CD4-positive, alpha-beta T cell treated with Interleukin-12 subunit alpha and Interleukin-12 subunit beta, for 1 hour (primary cell): Measurements from ENCODE around the gene LY6G6F.

Experiments
- DNase-seq: peaks from one replicate; pipeline ENCODE4 v3.0.0-alpha.2; 2020

LY6G6F gene

DNA sequence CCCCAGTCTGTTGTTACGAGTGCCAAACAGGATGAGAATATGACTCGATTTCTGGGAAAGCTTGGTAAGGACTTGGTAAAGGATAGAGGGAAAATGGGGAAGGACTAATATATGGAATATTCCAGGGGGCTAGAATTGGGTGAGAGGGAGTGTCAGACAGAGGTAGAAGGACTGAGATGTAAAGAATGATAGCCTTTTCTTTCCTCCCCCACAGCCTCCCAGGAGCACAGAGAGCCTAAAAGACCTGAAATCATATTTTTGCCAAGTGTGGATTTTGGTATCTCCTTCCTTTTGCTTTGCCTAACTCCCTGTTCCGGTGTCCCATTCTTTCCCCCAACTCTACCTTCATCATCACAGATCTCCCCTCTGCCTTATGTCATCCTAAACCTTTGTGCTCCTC lies 36.2 kb downstream of the LY6G6F start:
- DNase-seq = no peak

DNA sequence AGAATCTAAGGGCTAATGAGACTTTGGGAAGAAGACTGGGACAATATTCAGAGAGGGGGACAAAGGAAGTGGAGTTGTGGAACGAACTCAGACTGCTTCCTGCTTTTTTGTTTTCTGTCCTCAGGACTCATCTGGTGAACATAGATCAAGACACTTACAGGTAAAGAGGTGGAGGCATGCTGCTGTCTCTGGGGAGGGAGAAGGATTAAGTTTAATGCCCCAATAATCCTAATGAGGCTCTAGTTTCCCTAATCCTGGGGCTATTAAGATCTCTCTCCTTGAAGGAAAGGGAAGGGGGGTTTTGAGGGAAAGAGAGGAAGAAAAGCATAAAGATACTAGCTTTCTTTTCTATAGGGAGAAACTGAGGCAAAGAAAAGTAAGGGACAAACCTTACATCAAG lies 37.8 kb downstream of the LY6G6F start:
- no peak for DNase-seq

DNA sequence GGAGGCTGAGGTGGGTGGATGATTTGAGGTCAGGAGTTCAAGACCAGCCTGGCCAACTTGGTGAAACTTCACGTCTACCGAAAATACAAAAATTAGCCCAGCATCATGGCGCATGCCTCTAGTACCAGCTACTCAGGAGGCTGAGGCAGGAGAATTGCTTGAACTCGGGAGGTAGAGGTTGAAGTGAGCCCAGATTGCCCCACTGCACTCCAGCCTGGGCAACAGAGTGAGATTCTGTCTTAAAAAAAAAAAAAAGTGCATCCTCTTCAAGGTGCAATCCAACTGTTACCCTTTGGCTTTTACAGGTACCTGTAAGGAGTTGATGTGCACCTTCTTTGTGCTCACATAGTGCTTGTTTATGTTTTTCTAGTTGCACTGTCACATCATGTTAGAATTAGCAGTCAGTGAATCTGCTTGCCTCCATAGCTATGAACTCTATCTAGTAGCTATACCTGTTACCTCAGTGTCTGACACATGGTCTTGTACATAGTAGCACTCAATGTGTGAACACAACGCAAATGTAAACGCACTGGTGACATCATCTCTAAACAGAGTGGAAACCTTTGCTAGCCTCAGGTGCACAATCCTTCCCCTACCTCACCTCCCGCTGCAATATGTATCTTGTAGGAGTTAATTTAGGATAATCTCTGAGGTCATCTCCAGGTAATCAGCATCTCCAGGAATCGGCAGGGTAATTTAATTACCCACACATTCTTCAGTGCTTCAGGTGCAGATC lies 42.8 kb downstream of the LY6G6F start:
- DNase-seq = no peak

DNA sequence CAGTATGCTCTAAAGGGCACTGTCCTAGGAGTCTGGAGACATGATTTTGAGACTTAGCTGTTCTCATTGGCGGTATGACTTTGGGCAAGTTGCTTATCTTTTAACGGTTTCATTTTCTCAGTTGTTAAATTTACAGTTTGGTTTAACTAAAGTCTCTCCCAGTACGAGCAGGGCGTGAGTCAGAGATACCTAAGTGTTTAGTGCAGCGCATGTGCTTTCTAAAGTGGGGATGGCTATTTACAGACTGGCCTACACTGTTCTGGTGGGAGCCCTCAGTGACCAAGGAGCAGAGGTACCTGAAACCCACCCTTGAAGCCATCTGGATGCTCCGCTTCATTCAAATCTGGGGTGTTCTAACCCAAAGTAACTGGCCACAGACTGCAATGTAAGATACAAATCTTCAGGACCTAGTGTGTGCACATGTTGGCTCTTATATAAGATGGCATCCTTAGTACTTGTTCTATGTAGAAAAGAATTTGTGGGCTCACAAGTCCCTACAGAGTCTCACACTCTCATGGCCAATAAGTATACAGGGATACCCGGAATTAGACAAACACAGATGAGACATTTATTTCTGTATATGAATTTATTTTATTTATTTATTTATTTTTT lies 43.9 kb downstream of the LY6G6F start:
- DNase-seq = no peak

DNA sequence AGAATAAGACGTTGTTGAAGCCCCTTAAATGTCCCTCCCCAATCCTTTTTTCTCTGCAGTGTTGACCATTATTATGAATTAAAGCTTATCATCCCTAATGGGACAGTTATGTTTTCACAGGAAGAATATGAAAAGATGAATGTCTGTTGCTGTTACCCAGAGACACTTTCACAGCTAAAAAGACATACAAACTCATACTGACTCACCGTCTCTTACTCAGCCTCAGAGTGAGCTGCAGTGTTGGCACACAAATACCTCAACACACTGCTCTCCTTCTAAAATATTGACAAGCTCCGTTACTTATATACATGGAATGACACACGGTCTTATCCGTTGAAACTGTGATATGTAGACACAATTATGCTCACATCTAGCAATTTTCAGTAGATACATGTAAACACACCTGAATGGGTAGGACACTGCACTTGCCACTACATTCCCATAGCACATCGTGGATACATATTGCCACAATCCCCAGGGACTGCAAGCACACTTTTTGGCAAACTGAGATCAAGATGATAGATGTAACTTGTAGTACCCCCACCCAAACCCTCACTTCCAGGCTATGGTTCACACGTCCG lies 46.2 kb downstream of the LY6G6F start:
- no peak for DNase-seq

DNA sequence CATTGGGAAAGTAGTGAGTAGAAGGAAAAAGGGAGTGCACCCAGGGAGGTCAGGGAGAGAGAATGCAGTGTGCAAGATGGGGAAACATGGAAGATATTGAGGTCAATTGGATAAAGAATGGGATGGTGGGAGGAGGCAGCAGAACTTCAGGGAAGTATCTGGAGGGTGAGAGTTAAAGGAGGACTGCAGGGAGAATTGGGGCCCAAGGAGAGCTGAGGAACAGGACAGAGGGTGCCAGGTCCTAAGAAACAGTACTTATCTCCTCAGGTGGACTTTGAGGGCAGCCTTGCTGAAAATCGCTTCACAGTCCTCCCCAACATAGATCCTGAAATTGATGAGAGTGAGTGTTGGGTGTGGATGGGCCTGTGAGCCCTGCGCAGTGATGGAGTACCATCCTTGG lies 51.6 kb downstream of the LY6G6F start:
- no peak for DNase-seq
